MCF 10A (cell line): ENCODE measurements around the gene NINJ2. TPM values are rescaled to one million over a fixed set of nuclear protein-coding genes. Genes with fewer than 3 reads are reported as not detected.

Experiments used
- BruUV-seq: library from RNA; stranded (reverse); fragments of 400-500 nt; replicated peaks from 2 replicates; lab custom pipeline; 2021; lab: Mats Ljungman, UMichigan
- CTCF ChIA-PET: fragments of 300-600 bp; sonication (Branson Sonifier 250); formaldehyde crosslinking; extraction: SDS; loops from one replicate; lab custom pipeline; 2021; ENCODE audit warnings: antibody characterized with exemption, inconsistent platforms; lab: Yijun Ruan, JAX
- POLR2A ChIA-PET: fragments of 300-600, 350-650 bp; sonication (Branson Sonifier 250); formaldehyde crosslinking; extraction: SDS; loops from one replicate; lab custom pipeline; 2020; ENCODE audit warnings: antibody characterized with exemption, inconsistent platforms; lab: Yijun Ruan, JAX
- DNase-seq: peaks from one replicate; pipeline ENCODE4 v3.0.0-alpha.2; 2018; ENCODE audit not compliant: unreplicated experiment
- H3K27ac Mint-ChIP-seq: one replicate; pipeline ENCODE4 v1.8.0; 2022; ENCODE audit warnings: mild to moderate bottlenecking, low read depth, mixed read lengths; ENCODE audit not compliant: unreplicated experiment
- H3K27me3 Mint-ChIP-seq: one replicate; pipeline ENCODE4 v1.8.0; 2022; ENCODE audit warnings: mixed read lengths; ENCODE audit not compliant: insufficient read depth, unreplicated experiment
- H3K36me3 Mint-ChIP-seq: one replicate; pipeline ENCODE4 v1.8.0; 2022; ENCODE audit warnings: mild to moderate bottlenecking, moderate library complexity, mixed read lengths; ENCODE audit not compliant: insufficient read depth, unreplicated experiment
- H3K4me1 Mint-ChIP-seq: one replicate; pipeline ENCODE4 v1.8.0; 2022; ENCODE audit warnings: mixed read lengths; ENCODE audit not compliant: insufficient read depth, unreplicated experiment
- H3K4me3 Mint-ChIP-seq: one replicate; pipeline ENCODE4 v1.8.0; 2022; ENCODE audit warnings: mild to moderate bottlenecking, moderate library complexity, mixed read lengths; ENCODE audit not compliant: unreplicated experiment
- H3K9me3 Mint-ChIP-seq: one replicate; pipeline ENCODE4 v1.8.0; 2022; ENCODE audit warnings: mixed read lengths; ENCODE audit not compliant: unreplicated experiment
- CTCF ChIP-seq: fragments of 200-600 bp; IDR thresholded peaks from one replicate; pipeline ENCODE4 v1.8.0; 2022; ENCODE audit warnings: antibody characterized with exemption, mild to moderate bottlenecking; ENCODE audit not compliant: unreplicated experiment
- intact Hi-C: fragments of 100-400 bp; cut with micrococcal nuclease; formaldehyde crosslinking; loops from 2 replicates; pipeline ENCODE4 v1.14.1; 2022
- total RNA-seq: library from RNA; stranded (reverse); gene quantifications from 2 replicates; pipeline ENCODE4 v1.2.3, GENCODE V29; 2022

The NINJ2 gene
- total RNA-seq, 1 experiment from 2014 or later: not detected

- intact Hi-C loops: loop anchor here (5.0 kb wide), 1 partner anchor 89 kb away; the partner anchor contains the start of gene B4GALNT3
- DNase-seq: no peak
- Mint-ChIP-seq H3K4me3 (no peak overlapping the region), H3K36me3 (no peaks in the 10 kb centered on the region), H3K27ac (no peak overlapping the region), H3K9me3 (no peaks in the 10 kb centered on the region), H3K27me3 (peaks cover 42% of the 10 kb centered on the region), H3K4me1 (no peaks in the 10 kb centered on the region)
- BruUV-seq: no TSS peak
- no peak for TF ChIP-seq CTCF
- CTCF ChIA-PET: interaction anchor here (0.5 to 3.5 kb wide), 26 partner anchors 9 to 1417 kb away, joined by 3 to 131 read pairs (median 4); partner anchors contain the start of gene B4GALNT3
- POLR2A ChIA-PET: interaction anchor here (1.3 to 1.8 kb wide), 2 partner anchors 44 to 103 kb away, joined by 4 to 7 read pairs; no protein-coding TSS in a partner anchor
These were observed 116.9 kb downstream of the NINJ2 start for GRCh38 chr12:546265-546919.

GRCh38 chr12:545835-546234 is 117.4 kb downstream of the NINJ2 start:
- no peaks in the 10 kb centered on the region for H3K9me3 Mint-ChIP-seq
- no peak overlapping the region for H3K4me3 Mint-ChIP-seq
- no peak for DNase-seq
- no peak overlapping the region for H3K27ac Mint-ChIP-seq
- no peaks in the 10 kb centered on the region for H3K4me1 Mint-ChIP-seq
- POLR2A ChIA-PET: no interaction called here
- no peaks in the 10 kb centered on the region for H3K36me3 Mint-ChIP-seq
- CTCF ChIA-PET: interaction anchor here (0.8 to 4.0 kb wide), 4 partner anchors 8 to 102 kb away, joined by 5 to 63 read pairs (median 6); no protein-coding TSS in a partner anchor
- peaks cover 42% of the 10 kb centered on the region for H3K27me3 Mint-ChIP-seq
- intact Hi-C loops: loop anchor here (5.0 kb wide), 1 partner anchor 89 kb away; the partner anchor contains the start of gene B4GALNT3
- TF ChIP-seq CTCF: no peak
- no TSS peak for BruUV-seq

- Mint-ChIP-seq H3K27me3 (peaks cover 42% of the 10 kb centered on the region), H3K4me3 (no peak overlapping the region), H3K36me3 (no peaks in the 10 kb centered on the region), H3K27ac (no peak overlapping the region), H3K9me3 (no peaks in the 10 kb centered on the region), H3K4me1 (no peaks in the 10 kb centered on the region)
- DNase-seq: no peak
- BruUV-seq: no TSS peak
- POLR2A ChIA-PET: interaction anchor here (2.0 kb wide), 1 partner anchor 103 kb away, joined by 6 read pairs; no protein-coding TSS in a partner anchor
- CTCF ChIA-PET: interaction anchor here (0.7 to 4.0 kb wide), 13 partner anchors 8 to 120 kb away, joined by 3 to 63 read pairs (median 5); no protein-coding TSS in a partner anchor
- intact Hi-C loops: loop anchor here (5.0 kb wide), 1 partner anchor 88 kb away; the partner anchor contains the start of gene B4GALNT3
- TF ChIP-seq CTCF: no peak
These were observed 118.2 kb downstream of the NINJ2 start for GRCh38 chr12:544941-545635.

- Mint-ChIP-seq H3K36me3 (no peaks in the 10 kb centered on the region), H3K27ac (no peak overlapping the region), H3K27me3 (peaks cover 42% of the 10 kb centered on the region), H3K4me1 (peaks cover 3% of the 10 kb centered on the region), H3K4me3 (no peak overlapping the region), H3K9me3 (no peaks in the 10 kb centered on the region)
- no peak for DNase-seq
- no TSS peak for BruUV-seq
- POLR2A ChIA-PET: interaction anchor here (0.8 to 2.0 kb wide), 2 partner anchors 11 to 102 kb away, joined by 3 to 6 read pairs; no protein-coding TSS in a partner anchor
- CTCF ChIA-PET: interaction anchor here (0.7 to 4.0 kb wide), 9 partner anchors 24 to 143 kb away, joined by 3 to 63 read pairs (median 3); partner anchors contain the start of gene CCDC77
- intact Hi-C loops: no loop called here
- TF ChIP-seq CTCF: no peak
These were observed 119.1 kb downstream of the NINJ2 start for GRCh38 chr12:544142-544541.
